ENCODE data around the gene DUSP16.

Gene DUSP16

DNA sequence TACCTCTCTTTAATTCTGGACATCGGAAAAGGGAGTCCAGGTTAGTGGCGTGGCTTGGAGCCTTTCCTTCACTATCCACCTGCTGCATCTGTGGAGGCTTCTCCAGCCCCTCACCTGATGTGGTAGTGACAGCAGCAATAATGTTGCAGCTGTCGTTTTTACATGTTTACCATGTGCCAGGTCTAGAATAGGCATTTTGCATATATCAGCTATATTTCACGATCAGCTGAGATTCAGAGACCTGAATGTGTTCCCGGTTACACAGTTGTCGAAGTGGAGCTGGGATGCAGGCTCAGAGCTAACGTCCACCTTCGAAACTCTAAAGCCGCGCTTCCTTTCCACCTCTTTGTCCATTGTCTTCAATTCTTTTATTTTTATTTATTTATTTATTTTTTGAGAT, 114.8 kb downstream of the DUSP16 start:
- peaks cover 26% of the 10 kb centered on the region for H3K4me1 ChIP-seq (ENCODE audit: control insufficient read depth, insufficient read depth, low read length)
- no peaks in the 10 kb centered on the region for H3K36me3 ChIP-seq (ENCODE audit: control insufficient read depth, insufficient read depth, low read length)
- no peaks in the 10 kb centered on the region for H3K27me3 ChIP-seq (ENCODE audit: control insufficient read depth, insufficient read depth, low read length)
- no peaks in the 10 kb centered on the region for H3K9me3 ChIP-seq (ENCODE audit: control insufficient read depth, insufficient read depth, low read depth, low read length)
- no peak overlapping the region for H3K27ac ChIP-seq (ENCODE audit: low read depth, low read length)
- no peak overlapping the region for H3K9ac ChIP-seq (ENCODE audit: low read length)
- no peak overlapping the region for H3K4me3 ChIP-seq (ENCODE audit: low read depth, low read length)

DNA sequence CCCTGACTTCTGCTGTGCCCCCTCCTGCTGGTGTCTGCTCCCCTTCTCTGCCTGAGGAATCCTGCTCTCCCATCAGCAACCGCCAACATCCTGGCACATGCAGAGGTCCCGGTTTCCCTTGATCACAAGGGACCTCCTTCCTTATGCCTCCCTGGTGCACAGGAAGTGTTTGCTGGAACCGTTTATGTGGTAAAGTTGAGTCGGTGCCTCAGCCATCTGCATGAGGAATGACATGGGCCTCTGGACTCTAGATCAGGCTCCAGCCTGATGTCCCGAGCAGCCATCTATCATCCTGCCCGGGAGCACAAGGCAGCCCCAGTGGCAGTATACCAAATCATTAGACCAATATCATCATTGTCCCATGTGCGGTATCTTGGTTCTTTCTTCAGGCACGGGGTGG, 115.4 kb downstream of the DUSP16 start:
- no peaks in the 10 kb centered on the region for H3K36me3 ChIP-seq (ENCODE audit: control insufficient read depth, insufficient read depth, low read length)
- peaks cover 26% of the 10 kb centered on the region for H3K4me1 ChIP-seq (ENCODE audit: control insufficient read depth, insufficient read depth, low read length)
- no peak overlapping the region for H3K27ac ChIP-seq (ENCODE audit: low read depth, low read length)
- H3K27me3 ChIP-seq (ENCODE audit: control insufficient read depth, insufficient read depth, low read length): no peaks in the 10 kb centered on the region
- H3K4me3 ChIP-seq (ENCODE audit: low read depth, low read length): no peak overlapping the region
- no peak overlapping the region for H3K9ac ChIP-seq (ENCODE audit: low read length)
- no peaks in the 10 kb centered on the region for H3K9me3 ChIP-seq (ENCODE audit: control insufficient read depth, insufficient read depth, low read depth, low read length)

DNA sequence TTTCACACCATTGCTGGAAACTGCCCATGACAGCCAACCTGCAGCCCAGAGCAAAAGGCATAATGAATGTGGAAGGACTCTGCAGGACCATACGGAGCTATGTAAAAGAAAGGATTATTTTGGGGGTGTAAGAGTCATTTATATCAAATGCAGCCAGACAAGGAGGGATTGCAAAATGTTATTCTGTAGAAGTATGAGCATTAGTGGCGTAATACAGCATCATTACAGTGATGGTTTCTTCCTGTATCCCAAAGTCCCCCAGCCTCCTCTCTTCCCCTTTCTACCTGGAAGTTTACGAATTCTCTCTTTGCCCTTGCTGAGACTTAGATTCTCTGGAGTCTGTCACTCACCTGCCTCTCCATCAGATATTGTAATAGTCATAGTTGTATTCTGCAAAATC, 115.9 kb downstream of the DUSP16 start:
- Histone ChIP-seq H3K9me3 (ENCODE audit: control insufficient read depth, insufficient read depth, low read depth, low read length) (no peaks in the 10 kb centered on the region), H3K4me3 (ENCODE audit: low read depth, low read length) (no peak overlapping the region), H3K4me1 (ENCODE audit: control insufficient read depth, insufficient read depth, low read length) (peaks cover 26% of the 10 kb centered on the region), H3K27ac (ENCODE audit: low read depth, low read length) (no peak overlapping the region), H3K36me3 (ENCODE audit: control insufficient read depth, insufficient read depth, low read length) (no peaks in the 10 kb centered on the region), H3K9ac (ENCODE audit: low read length) (no peak overlapping the region), H3K27me3 (ENCODE audit: control insufficient read depth, insufficient read depth, low read length) (no peaks in the 10 kb centered on the region)

DNA sequence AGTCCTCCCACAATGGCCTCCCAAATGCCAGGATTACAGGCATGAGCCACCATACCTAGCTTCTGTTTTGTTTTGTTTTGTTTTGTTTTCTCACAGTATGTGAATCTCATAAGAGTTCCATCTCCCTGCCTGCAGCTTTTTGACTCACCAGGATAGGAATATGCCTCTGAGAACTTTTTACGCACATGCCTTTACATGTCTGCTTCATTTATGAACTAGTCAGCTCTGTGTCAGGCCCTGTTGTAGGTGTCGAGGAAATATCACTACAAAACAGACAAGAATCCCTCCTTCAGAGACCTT, 116.8 kb downstream of the DUSP16 start:
- Histone ChIP-seq H3K4me1 (ENCODE audit: control insufficient read depth, insufficient read depth, low read length) (peaks cover 26% of the 10 kb centered on the region), H3K36me3 (ENCODE audit: control insufficient read depth, insufficient read depth, low read length) (no peaks in the 10 kb centered on the region), H3K9me3 (ENCODE audit: control insufficient read depth, insufficient read depth, low read depth, low read length) (no peaks in the 10 kb centered on the region), H3K27me3 (ENCODE audit: control insufficient read depth, insufficient read depth, low read length) (no peaks in the 10 kb centered on the region), H3K27ac (ENCODE audit: low read depth, low read length) (no peak overlapping the region), H3K4me3 (ENCODE audit: low read depth, low read length) (no peak overlapping the region), H3K9ac (ENCODE audit: low read length) (no peak overlapping the region)

DNA sequence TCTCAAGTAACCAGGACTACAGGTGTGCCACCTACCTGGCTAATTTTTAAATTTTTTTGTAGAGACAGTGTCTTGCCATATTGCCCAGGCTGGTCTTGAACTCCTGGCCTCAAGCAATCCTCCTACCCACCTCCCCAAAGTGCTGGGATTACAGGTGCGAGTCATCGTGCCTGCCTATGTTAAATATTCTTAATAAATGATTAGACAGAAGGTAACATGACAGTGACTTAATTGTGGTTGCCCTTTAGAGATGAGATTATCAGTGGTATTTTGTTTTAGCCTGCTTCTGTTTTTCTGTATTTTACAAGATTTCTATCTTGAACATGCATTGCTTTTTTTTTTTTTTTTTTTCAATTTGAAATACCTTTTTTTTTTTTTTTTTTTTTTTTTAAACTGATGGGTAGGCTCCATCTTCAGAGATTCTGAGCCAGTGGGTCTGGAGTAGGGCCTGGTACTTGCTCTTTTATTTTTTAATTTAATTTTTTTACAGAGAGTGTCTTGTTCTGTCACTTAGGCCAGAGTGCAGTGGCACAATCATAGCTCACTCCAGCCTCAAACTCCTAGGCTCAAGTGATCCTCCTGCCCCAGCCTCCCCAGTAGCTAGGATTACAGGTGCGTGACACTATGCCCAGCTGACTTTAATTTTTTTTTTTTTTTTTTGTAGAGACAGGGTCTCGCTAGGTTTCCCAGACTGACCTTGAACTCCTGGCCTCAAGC, 117.3 kb downstream of the DUSP16 start:
- H3K4me3 ChIP-seq (ENCODE audit: low read depth, low read length): no peak overlapping the region
- no peak overlapping the region for H3K27ac ChIP-seq (ENCODE audit: low read depth, low read length)
- H3K36me3 ChIP-seq (ENCODE audit: control insufficient read depth, insufficient read depth, low read length): no peaks in the 10 kb centered on the region
- H3K4me1 ChIP-seq (ENCODE audit: control insufficient read depth, insufficient read depth, low read length): peaks cover 26% of the 10 kb centered on the region
- no peaks in the 10 kb centered on the region for H3K9me3 ChIP-seq (ENCODE audit: control insufficient read depth, insufficient read depth, low read depth, low read length)
- H3K27me3 ChIP-seq (ENCODE audit: control insufficient read depth, insufficient read depth, low read length): no peaks in the 10 kb centered on the region
- H3K9ac ChIP-seq (ENCODE audit: low read length): no peak overlapping the region

DNA sequence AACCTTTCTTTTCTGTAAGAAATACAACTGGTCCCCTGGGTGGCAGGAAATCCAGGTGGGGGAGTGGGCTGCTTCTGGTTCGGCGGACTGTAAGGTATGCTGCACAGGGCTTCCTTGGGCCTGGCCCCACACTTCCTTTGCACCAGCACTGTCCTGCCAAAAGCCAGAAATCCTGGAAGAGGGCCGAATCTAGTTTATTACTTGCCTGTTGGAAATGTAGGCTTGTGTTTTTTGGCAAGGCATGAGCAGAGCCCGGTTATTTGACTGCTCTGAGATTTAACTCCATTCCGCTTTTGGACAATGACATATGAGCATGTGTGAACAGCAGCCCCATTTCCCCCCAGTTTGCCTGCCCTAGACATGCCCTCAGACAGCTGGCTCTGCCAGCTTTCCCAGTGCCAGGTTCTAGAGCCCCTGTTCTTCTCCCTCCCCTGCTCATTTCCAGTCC, 119.2 kb downstream of the DUSP16 start:
- Histone ChIP-seq H3K4me1 (ENCODE audit: control insufficient read depth, insufficient read depth, low read length) (peaks cover 14% of the 10 kb centered on the region), H3K9ac (ENCODE audit: low read length) (no peak overlapping the region), H3K9me3 (ENCODE audit: control insufficient read depth, insufficient read depth, low read depth, low read length) (no peaks in the 10 kb centered on the region)

DNA sequence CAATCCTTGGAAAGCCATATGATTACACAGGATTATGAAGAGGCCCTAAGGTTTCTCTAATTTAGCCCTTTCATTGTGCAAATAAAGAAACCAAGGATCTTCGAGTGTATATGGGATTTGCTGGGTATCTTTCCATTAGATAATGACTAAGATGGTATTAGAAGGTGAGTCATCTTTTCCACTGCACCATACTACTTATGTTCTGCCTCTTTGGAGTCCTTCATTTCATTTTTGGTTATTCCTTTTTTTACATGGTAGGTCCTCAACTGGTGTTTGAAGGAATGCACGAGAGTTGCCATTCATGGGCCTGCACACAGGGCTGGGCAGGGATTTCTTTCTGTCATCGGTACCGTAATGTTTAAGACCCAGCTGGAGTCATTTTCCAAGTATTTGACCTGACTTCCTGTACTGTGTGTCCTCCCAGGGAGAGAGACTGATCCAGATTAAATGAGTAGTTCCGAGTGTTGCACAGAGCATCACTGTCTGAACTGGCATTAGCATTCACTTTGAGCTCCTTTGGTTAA, 120.1 kb downstream of the DUSP16 start:
- Histone ChIP-seq H3K27ac (ENCODE audit: low read depth, low read length) (no peak overlapping the region), H3K4me3 (ENCODE audit: low read depth, low read length) (no peak overlapping the region), H3K4me1 (ENCODE audit: control insufficient read depth, insufficient read depth, low read length) (peaks cover 13% of the 10 kb centered on the region), H3K27me3 (ENCODE audit: control insufficient read depth, insufficient read depth, low read length) (no peaks in the 10 kb centered on the region), H3K9ac (ENCODE audit: low read length) (no peak overlapping the region), H3K9me3 (ENCODE audit: control insufficient read depth, insufficient read depth, low read depth, low read length) (no peaks in the 10 kb centered on the region), H3K36me3 (ENCODE audit: control insufficient read depth, insufficient read depth, low read length) (no peaks in the 10 kb centered on the region)

More for the DNA sequence above, 119.2 kb downstream of the DUSP16 start:
- H3K4me3 ChIP-seq (ENCODE audit: low read depth, low read length): no peak overlapping the region
- no peaks in the 10 kb centered on the region for H3K36me3 ChIP-seq (ENCODE audit: control insufficient read depth, insufficient read depth, low read length)
- H3K27ac ChIP-seq (ENCODE audit: low read depth, low read length): no peak overlapping the region
- H3K27me3 ChIP-seq (ENCODE audit: control insufficient read depth, insufficient read depth, low read length): no peaks in the 10 kb centered on the region

DNA sequence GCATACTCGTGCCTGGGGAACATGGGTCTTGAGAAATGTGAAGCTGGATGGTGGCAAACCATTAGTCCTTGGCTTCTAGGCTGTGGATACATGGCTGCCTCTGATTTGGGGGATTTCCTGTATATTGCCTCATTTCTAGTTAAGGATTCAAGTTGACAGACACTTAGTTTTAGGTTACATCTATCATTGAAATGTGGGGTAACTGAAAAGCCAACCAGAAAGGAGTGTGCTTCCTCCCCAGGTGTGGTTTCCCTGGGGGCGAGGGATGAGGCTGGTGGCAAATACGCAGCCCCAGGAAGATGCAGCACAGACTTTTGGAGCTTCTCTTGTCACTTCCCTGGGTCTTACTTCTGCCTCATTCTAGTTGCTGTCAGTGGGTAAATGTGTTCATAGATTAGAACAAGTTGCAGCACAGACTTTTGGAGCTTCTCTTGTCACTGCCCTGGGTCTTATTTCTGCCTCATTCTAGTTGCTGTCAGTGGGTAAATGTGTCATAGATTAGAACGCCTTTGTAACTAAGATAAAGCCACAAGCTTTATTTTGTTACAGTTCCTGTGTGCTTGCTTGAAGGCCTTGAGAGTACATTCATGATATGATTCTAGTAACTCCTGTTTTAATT, 120.7 kb downstream of the DUSP16 start:
- H3K27me3 ChIP-seq (ENCODE audit: control insufficient read depth, insufficient read depth, low read length): no peaks in the 10 kb centered on the region
- peaks cover 8% of the 10 kb centered on the region for H3K4me1 ChIP-seq (ENCODE audit: control insufficient read depth, insufficient read depth, low read length)
- no peak overlapping the region for H3K27ac ChIP-seq (ENCODE audit: low read depth, low read length)
- no peak overlapping the region for H3K4me3 ChIP-seq (ENCODE audit: low read depth, low read length)
- H3K9ac ChIP-seq (ENCODE audit: low read length): no peak overlapping the region
- H3K9me3 ChIP-seq (ENCODE audit: control insufficient read depth, insufficient read depth, low read depth, low read length): no peaks in the 10 kb centered on the region
- no peaks in the 10 kb centered on the region; the same call in 1 of the 2 replicates for H3K36me3 ChIP-seq (ENCODE audit: control insufficient read depth, insufficient read depth, low read length)

DNA sequence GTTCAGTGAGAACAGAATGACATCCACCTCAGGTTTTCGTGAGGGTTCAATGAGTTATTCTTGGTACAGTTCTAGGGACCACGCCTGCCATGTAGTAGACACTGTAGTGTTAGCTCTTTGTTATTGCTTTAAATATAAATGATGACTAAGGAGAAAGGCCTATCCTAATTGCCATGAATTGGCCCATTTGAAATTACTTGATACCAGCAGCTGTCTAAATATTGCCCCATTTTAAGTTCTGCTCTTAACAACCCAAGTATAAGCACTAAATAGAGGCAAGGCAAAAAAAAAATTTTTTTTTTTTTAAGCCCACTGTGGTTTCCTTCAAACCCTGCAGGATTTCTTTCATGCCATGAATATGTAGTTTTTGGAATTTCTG, 121.2 kb downstream of the DUSP16 start:
- Histone ChIP-seq H3K9me3 (ENCODE audit: control insufficient read depth, insufficient read depth, low read depth, low read length) (no peaks in the 10 kb centered on the region), H3K36me3 (ENCODE audit: control insufficient read depth, insufficient read depth, low read length) (peaks cover 5% of the 10 kb centered on the region), H3K27me3 (ENCODE audit: control insufficient read depth, insufficient read depth, low read length) (no peaks in the 10 kb centered on the region), H3K27ac (ENCODE audit: low read depth, low read length) (no peak overlapping the region), H3K4me3 (ENCODE audit: low read depth, low read length) (no peak overlapping the region), H3K9ac (ENCODE audit: low read length) (no peak overlapping the region), H3K4me1 (ENCODE audit: control insufficient read depth, insufficient read depth, low read length) (peaks cover 2% of the 10 kb centered on the region)

DNA sequence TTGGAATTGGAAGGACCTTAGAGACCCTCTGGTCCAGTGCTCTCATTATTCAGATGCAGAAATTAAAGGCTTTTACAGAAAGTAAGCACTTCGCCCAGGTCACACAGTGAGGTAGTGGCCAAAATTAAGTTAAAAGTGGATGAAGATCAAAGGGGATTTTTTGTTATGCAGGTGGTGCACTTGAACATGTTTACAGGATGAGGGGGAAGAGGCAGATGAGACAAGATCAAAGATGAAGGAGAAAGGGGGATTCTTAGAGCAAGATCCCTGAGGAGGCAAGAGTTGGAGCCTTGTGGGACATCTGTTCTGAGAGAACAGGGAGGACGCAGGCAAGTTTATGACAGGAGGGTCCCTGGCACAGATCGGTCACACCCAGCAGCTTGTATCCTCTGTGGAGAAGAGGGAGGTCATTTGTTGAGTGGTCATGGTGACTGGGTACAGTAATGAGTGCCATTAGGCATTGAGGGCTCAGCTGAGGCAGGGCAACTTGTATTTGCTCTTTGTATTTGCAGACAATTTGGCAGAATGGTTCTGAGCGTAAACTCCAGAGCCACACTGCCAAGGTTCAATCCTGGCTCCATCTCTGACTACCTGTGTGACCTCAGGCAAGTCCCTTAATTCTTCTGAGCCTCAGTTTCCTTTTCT, 121.8 kb downstream of the DUSP16 start:
- H3K27me3 ChIP-seq (ENCODE audit: control insufficient read depth, insufficient read depth, low read length): no peaks in the 10 kb centered on the region
- no peak overlapping the region for H3K9ac ChIP-seq (ENCODE audit: low read length)
- H3K4me3 ChIP-seq (ENCODE audit: low read depth, low read length): no peak overlapping the region
- H3K4me1 ChIP-seq (ENCODE audit: control insufficient read depth, insufficient read depth, low read length): no peaks in the 10 kb centered on the region
- no peaks in the 10 kb centered on the region for H3K9me3 ChIP-seq (ENCODE audit: control insufficient read depth, insufficient read depth, low read depth, low read length)
- no peak overlapping the region for H3K27ac ChIP-seq (ENCODE audit: low read depth, low read length)
- H3K36me3 ChIP-seq (ENCODE audit: control insufficient read depth, insufficient read depth, low read length): peaks cover 5% of the 10 kb centered on the region

DNA sequence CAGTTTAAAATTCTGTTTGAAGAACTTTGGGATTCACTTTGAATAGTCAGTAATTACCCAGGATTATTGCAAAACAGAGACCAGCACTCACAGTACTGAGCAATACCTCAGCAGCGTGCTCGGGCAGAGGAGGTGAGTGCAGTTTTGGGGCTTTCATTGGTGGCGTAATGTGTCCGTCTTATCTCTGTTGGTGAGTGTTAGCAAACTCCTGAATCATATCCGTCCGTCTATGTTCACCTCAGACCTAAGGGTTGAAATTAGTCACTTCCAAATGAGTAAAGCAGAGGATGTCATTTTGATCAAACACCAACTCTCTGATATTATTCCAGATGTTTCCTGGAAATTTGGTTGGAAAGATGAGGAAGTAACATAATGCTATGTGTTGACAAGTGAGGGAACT, 123.0 kb downstream of the DUSP16 start:
- Histone ChIP-seq H3K9ac (ENCODE audit: low read length) (no peak overlapping the region), H3K36me3 (ENCODE audit: control insufficient read depth, insufficient read depth, low read length) (peaks cover 5% of the 10 kb centered on the region), H3K4me1 (ENCODE audit: control insufficient read depth, insufficient read depth, low read length) (no peaks in the 10 kb centered on the region), H3K27me3 (ENCODE audit: control insufficient read depth, insufficient read depth, low read length) (no peaks in the 10 kb centered on the region), H3K4me3 (ENCODE audit: low read depth, low read length) (no peak overlapping the region), H3K27ac (ENCODE audit: low read depth, low read length) (no peak overlapping the region), H3K9me3 (ENCODE audit: control insufficient read depth, insufficient read depth, low read depth, low read length) (no peaks in the 10 kb centered on the region)

Measured in HUES6 (cell line).